WTC11 (cell line): Measurements from ENCODE around the gene UAP1L1. TPM values are rescaled to one million over a fixed set of nuclear protein-coding genes. Genes with fewer than 3 reads are reported as not detected.

Experiments
- ATAC-seq: fragments of 200-7000 bp; cut with Tn5 transposase; 2 replicates; pipeline ENCODE4 v1.10.0; 2021; ENCODE audit warnings: mild to moderate bottlenecking, moderate library complexity
- CTCF ChIA-PET: fragments of 300-600 bp; sonication (Branson Sonifier 250); formaldehyde crosslinking; loops from one replicate; lab custom pipeline; 2021; ENCODE audit warnings: antibody characterized with exemption; lab: Charles Lee
- POLR2A ChIA-PET: fragments of 350-600 bp; sonication (Branson Sonifier 250); formaldehyde crosslinking; loops from one replicate; lab custom pipeline; 2021; ENCODE audit warnings: antibody characterized with exemption; lab: Charles Lee
- DNase-seq: peaks from one replicate; pipeline ENCODE4 v3.0.0; 2021; ENCODE audit warnings: low spot score
- H3K27ac Mint-ChIP-seq: 2 replicates; pipeline ENCODE4 v1.8.0; 2021; ENCODE audit warnings: mixed read lengths
- H3K27me3 Mint-ChIP-seq: 2 replicates; pipeline ENCODE4 v1.8.0; 2021; ENCODE audit warnings: low read depth, mild to moderate bottlenecking, moderate library complexity, mixed read lengths
- H3K36me3 Mint-ChIP-seq: 2 replicates; pipeline ENCODE4 v1.8.0; 2021; ENCODE audit warnings: mixed read lengths
- H3K4me1 Mint-ChIP-seq: 2 replicates; pipeline ENCODE4 v1.8.0; 2022; ENCODE audit warnings: mixed read lengths
- H3K4me3 Mint-ChIP-seq: 2 replicates; pipeline ENCODE4 v1.8.0; 2021; ENCODE audit warnings: mild to moderate bottlenecking, moderate library complexity, mixed read lengths
- H3K9me3 Mint-ChIP-seq: 2 replicates; pipeline ENCODE4 v1.8.0; 2021; ENCODE audit warnings: mixed read lengths
- ATF1 ChIP-seq: sonication (generic); formaldehyde crosslinking; IDR thresholded peaks from 2 replicates; pipeline ENCODE4 v1.8.1; 2023; ENCODE audit warnings: mild to moderate bottlenecking, moderate library complexity, missing genetic modification reagents
- E2F1 ChIP-seq: sonication (generic); formaldehyde crosslinking; IDR thresholded peaks from 2 replicates; pipeline ENCODE4 v1.8.0; 2022; ENCODE audit warnings: mild to moderate bottlenecking, missing genetic modification reagents
- ESRRA ChIP-seq: sonication (generic); formaldehyde crosslinking; IDR thresholded peaks from 2 replicates; pipeline ENCODE4 v1.8.1; 2022; ENCODE audit warnings: mild to moderate bottlenecking, missing genetic modification reagents, borderline replicate concordance
- GABPB1 ChIP-seq: sonication (generic); formaldehyde crosslinking; IDR thresholded peaks from 2 replicates; pipeline ENCODE4 v1.8.1; 2023; ENCODE audit warnings: mild to moderate bottlenecking, missing genetic modification reagents
- HMGA2 ChIP-seq: fragments of 250-450 bp; sonication (Bioruptor Pico); IDR thresholded peaks from 2 replicates; pipeline ENCODE4 v1.4.0; 2021; ENCODE audit warnings: mild to moderate bottlenecking, moderate library complexity
- IRF2 ChIP-seq: sonication (generic); formaldehyde crosslinking; IDR thresholded peaks from 2 replicates; pipeline ENCODE4 v1.8.0; 2022; ENCODE audit warnings: low read depth, missing genetic modification reagents, borderline replicate concordance
- MLX ChIP-seq: sonication (generic); formaldehyde crosslinking; IDR thresholded peaks from 2 replicates; pipeline ENCODE4 v1.8.1; 2023; ENCODE audit warnings: mild to moderate bottlenecking, missing genetic modification reagents, moderate library complexity
- NFATC4 ChIP-seq: fragments of 250-450 bp; sonication (Bioruptor Pico); IDR thresholded peaks from 2 replicates; pipeline ENCODE4 v1.9.0; 2021; ENCODE audit warnings: mild to moderate bottlenecking
- USF2 ChIP-seq: sonication (generic); formaldehyde crosslinking; IDR thresholded peaks from 2 replicates; pipeline ENCODE4 v1.8.1; 2023; ENCODE audit warnings: mild to moderate bottlenecking, missing genetic modification reagents, moderate library complexity
- ZNF281 ChIP-seq: sonication (generic); formaldehyde crosslinking; IDR thresholded peaks from 2 replicates; pipeline ENCODE4 v1.8.0; 2023; ENCODE audit warnings: mild to moderate bottlenecking, missing genetic modification reagents
- ZNF317 ChIP-seq: sonication (generic); formaldehyde crosslinking; IDR thresholded peaks from 2 replicates; pipeline ENCODE4 v1.8.1; 2023; ENCODE audit warnings: low read depth, mild to moderate bottlenecking, moderate library complexity, missing genetic modification reagents, borderline replicate concordance
- ZNF671 ChIP-seq: fragments of 250-450 bp; sonication (Bioruptor Pico); IDR thresholded peaks from 2 replicates; pipeline ENCODE4 v1.8.0; 2021; ENCODE audit warnings: mild to moderate bottlenecking
- total RNA-seq: library from RNA; stranded (reverse); gene quantifications from 3 replicates; pipeline ENCODE4 v1.2.3, GENCODE V29; 2021
- TF ChIP-seq, protein P1 (sequence below): sonication (generic); formaldehyde crosslinking; conservative IDR thresholded peaks from 2 replicates; pipeline ENCODE4 v1.8.1; 2023; ENCODE audit warnings: mild to moderate bottlenecking, low read depth, missing genetic modification reagents, moderate library complexity
- TF ChIP-seq, protein P2 (sequence below): sonication (generic); formaldehyde crosslinking; IDR thresholded peaks from 2 replicates; pipeline ENCODE4 v1.8.0; 2022; ENCODE audit warnings: mild to moderate bottlenecking, missing genetic modification reagents
- TF ChIP-seq, protein P3 (sequence below): sonication (generic); formaldehyde crosslinking; IDR thresholded peaks from 2 replicates; pipeline ENCODE4 v1.8.1; 2022; ENCODE audit warnings: low read depth, mild to moderate bottlenecking, moderate library complexity, missing genetic modification reagents, borderline replicate concordance
- TF ChIP-seq, protein P4 (sequence below): sonication (generic); formaldehyde crosslinking; IDR thresholded peaks from 2 replicates; pipeline ENCODE4 v1.8.1; 2023; ENCODE audit warnings: mild to moderate bottlenecking, missing genetic modification reagents

Gene UAP1L1
- total RNA-seq, 1 experiment from 2014 or later, result 17.7 TPM

DNA sequence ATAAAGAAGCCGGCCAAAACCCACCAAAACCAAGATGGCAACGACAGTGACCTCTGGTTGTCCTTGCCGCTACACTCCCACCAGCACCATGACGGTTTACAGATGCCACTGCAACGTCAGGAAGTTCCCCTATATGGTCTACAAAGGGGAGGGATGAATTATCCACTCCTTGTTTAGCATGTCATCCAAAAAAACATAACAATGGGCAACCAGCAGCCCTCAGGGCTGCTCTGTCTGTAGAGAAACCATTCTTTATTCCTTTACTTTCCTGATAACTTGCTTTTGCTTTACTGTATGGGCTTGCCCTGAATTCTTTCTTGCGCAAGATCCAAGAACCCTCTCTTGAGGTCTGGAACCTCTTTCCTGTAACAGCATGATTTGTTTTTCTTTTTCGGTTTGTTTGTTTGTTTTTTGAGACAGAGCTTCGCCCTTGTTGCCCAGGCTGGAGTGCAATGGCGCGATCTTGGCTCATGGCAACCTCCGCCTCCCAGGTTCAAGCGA lies 2.0 kb upstream of the UAP1L1 start:
- Mint-ChIP-seq H3K27ac (peak overlapping the region; percentile 86), H3K36me3 (no peaks in the 10 kb centered on the region), H3K4me1 (peaks cover 24% of the 10 kb centered on the region), H3K4me3 (peak overlapping the region; percentile 24; the same call in 1 of the 2 replicates), H3K27me3 (peaks cover 36% of the 10 kb centered on the region), H3K9me3 (no peaks in the 10 kb centered on the region)
- ATAC-seq (no peak), DNase-seq (no peak)
- TF ChIP-seq, protein P1, sequence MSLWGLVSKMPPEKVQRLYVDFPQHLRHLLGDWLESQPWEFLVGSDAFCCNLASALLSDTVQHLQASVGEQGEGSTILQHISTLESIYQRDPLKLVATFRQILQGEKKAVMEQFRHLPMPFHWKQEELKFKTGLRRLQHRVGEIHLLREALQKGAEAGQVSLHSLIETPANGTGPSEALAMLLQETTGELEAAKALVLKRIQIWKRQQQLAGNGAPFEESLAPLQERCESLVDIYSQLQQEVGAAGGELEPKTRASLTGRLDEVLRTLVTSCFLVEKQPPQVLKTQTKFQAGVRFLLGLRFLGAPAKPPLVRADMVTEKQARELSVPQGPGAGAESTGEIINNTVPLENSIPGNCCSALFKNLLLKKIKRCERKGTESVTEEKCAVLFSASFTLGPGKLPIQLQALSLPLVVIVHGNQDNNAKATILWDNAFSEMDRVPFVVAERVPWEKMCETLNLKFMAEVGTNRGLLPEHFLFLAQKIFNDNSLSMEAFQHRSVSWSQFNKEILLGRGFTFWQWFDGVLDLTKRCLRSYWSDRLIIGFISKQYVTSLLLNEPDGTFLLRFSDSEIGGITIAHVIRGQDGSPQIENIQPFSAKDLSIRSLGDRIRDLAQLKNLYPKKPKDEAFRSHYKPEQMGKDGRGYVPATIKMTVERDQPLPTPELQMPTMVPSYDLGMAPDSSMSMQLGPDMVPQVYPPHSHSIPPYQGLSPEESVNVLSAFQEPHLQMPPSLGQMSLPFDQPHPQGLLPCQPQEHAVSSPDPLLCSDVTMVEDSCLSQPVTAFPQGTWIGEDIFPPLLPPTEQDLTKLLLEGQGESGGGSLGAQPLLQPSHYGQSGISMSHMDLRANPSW (CRISPR knock-in tag), result no peak
- TF ChIP-seq NFATC4 (CRISPR knock-in tag), result no peak
- TF ChIP-seq ESRRA (CRISPR knock-in tag), result peak; percentile 79; the same call in 1 of the 2 replicates
- no peak for TF ChIP-seq GABPB1
- CTCF ChIA-PET, result interaction anchor here (0.5 to 3.8 kb wide), 6 partner anchors 11 to 261 kb away, joined by 3 to 23 read pairs (median 6); partner anchors contain the start of gene NPDC1
- POLR2A ChIA-PET, result no interaction called here

GRCh38 chr9:137076636-137077009 lies 694 bp upstream of the UAP1L1 start:
- no peak overlapping the region for H3K27ac Mint-ChIP-seq
- ATAC-seq, result peak; percentile 8
- TF ChIP-seq, protein P2, sequence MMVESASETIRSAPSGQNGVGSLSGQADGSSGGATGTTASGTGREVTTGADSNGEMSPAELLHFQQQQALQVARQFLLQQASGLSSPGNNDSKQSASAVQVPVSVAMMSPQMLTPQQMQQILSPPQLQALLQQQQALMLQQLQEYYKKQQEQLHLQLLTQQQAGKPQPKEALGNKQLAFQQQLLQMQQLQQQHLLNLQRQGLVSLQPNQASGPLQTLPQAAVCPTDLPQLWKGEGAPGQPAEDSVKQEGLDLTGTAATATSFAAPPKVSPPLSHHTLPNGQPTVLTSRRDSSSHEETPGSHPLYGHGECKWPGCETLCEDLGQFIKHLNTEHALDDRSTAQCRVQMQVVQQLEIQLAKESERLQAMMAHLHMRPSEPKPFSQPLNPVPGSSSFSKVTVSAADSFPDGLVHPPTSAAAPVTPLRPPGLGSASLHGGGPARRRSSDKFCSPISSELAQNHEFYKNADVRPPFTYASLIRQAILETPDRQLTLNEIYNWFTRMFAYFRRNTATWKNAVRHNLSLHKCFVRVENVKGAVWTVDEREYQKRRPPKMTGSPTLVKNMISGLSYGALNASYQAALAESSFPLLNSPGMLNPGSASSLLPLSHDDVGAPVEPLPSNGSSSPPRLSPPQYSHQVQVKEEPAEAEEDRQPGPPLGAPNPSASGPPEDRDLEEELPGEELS, result no peak
- TF ChIP-seq USF2 (CRISPR knock-in tag), result no peak
- no peak for TF ChIP-seq ZNF671 (CRISPR knock-in tag)
- no peak for TF ChIP-seq ATF1 (CRISPR knock-in tag)
- TF ChIP-seq ZNF317, result no peak
- no peak for TF ChIP-seq E2F1
- no peak for TF ChIP-seq HMGA2 (CRISPR knock-in tag)
- TF ChIP-seq, protein P3, sequence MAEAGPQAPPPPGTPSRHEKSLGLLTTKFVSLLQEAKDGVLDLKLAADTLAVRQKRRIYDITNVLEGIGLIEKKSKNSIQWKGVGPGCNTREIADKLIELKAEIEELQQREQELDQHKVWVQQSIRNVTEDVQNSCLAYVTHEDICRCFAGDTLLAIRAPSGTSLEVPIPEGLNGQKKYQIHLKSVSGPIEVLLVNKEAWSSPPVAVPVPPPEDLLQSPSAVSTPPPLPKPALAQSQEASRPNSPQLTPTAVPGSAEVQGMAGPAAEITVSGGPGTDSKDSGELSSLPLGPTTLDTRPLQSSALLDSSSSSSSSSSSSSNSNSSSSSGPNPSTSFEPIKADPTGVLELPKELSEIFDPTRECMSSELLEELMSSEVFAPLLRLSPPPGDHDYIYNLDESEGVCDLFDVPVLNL (CRISPR knock-in tag), result no peak
- TF ChIP-seq MLX (CRISPR knock-in tag), result no peak
- TF ChIP-seq, protein P4, sequence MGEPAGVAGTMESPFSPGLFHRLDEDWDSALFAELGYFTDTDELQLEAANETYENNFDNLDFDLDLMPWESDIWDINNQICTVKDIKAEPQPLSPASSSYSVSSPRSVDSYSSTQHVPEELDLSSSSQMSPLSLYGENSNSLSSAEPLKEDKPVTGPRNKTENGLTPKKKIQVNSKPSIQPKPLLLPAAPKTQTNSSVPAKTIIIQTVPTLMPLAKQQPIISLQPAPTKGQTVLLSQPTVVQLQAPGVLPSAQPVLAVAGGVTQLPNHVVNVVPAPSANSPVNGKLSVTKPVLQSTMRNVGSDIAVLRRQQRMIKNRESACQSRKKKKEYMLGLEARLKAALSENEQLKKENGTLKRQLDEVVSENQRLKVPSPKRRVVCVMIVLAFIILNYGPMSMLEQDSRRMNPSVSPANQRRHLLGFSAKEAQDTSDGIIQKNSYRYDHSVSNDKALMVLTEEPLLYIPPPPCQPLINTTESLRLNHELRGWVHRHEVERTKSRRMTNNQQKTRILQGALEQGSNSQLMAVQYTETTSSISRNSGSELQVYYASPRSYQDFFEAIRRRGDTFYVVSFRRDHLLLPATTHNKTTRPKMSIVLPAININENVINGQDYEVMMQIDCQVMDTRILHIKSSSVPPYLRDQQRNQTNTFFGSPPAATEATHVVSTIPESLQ (CRISPR knock-in tag), result no peak
- no peak for TF ChIP-seq ZNF281
- TF ChIP-seq IRF2 (CRISPR knock-in tag), result no peak
- TF ChIP-seq, protein P1 (CRISPR knock-in tag), result no peak

More at GRCh38 chr9:137076636-137077009, 694 bp upstream of the UAP1L1 start:
- H3K36me3 Mint-ChIP-seq, result no peaks in the 10 kb centered on the region
- no peaks in the 10 kb centered on the region for H3K9me3 Mint-ChIP-seq
- DNase-seq, result peak; percentile 29
- peak overlapping the region; percentile 59 for H3K4me3 Mint-ChIP-seq
- ChIA-PET CTCF (interaction anchor here (0.6 to 4.3 kb wide), 10 partner anchors 8 to 235 kb away, joined by 3 to 69 read pairs (median 9); partner anchors contain the start of genes AJM1, RNF224 and SAPCD2), POLR2A (interaction anchor here (1.1 kb wide), 1 partner anchor 10 kb away, joined by 4 read pairs; the partner anchor contains the start of gene MAN1B1)
- peaks cover 16% of the 10 kb centered on the region for H3K4me1 Mint-ChIP-seq
- H3K27me3 Mint-ChIP-seq, result peaks cover 36% of the 10 kb centered on the region
